Measurements from ENCODE around the gene FUOM. TPM values are rescaled to one million over a fixed set of nuclear protein-coding genes. Genes with fewer than 3 reads are reported as not detected.

The FUOM gene
- total and polyA plus RNA-seq, 2 of the 8 experiments (the other 6 are each of a cell fraction or from before 2014, with no cell fraction given) = 22.0 to 30.4 TPM

DNA sequence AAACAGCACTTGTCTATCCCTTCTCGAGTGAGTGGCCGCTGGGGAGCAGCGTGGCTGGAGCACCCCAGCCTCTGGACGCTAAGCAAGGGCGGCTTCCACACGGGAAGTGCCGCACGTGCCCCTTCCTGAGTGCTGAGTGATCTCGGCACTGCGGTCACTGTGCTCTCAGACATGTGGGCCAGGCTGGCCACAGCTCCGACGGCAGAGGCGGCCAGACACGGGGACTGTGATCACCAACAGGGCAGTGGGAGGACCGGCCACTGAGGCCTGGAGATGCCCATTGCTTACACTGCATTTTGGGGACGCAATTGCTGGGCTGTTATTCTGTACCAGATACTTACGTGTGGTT is 8.3 kb upstream of the FUOM start (continued):
- TF ChIP-seq EZH2 (IDR thresholded peaks at IDR 0.05; ENCODE audit: low read depth, low read length, severe bottlenecking) (no peak), SP2 (IDR thresholded peaks at IDR 0.05; ENCODE audit: low read length) (no peak)
